ENCODE results near the gene HDAC11. TPM values are rescaled to one million over a fixed set of nuclear protein-coding genes. Genes with fewer than 3 reads are reported as not detected.

Gene HDAC11
- total and polyA plus RNA-seq, 2 of the 4 experiments (the other 2 are of a cell fraction): 9.1 to 11.4 TPM

DNA sequence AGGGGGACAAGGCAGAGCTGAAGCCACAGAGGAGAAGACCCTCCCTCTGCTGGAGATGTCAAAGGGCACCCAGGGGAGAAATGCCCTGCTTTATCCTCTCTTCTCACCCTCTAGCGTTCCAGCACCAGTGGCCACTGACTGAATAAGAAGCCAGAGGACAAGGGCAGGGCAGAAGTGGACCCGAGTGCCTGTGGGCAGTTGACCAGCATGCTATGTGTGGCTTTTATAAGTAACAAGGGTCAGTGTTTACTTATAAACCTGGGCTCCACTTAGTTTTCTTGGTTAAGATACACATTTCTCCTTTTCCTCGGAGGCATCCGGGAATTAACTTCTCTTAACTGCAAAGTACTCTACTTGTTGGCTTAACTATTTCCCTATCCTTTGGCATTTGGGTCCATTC lies 13.3 kb upstream of the HDAC11 start:
- no peak for DNase-seq

More for the DNA sequence above, 13.3 kb upstream of the HDAC11 start:
- dilution Hi-C loops (cut with HindIII; ENCODE audit: low sequenced_read_pairs, unreplicated experiment): no loop called here
- intact Hi-C loops (cut with micrococcal nuclease): no loop called here
- no TSS peak for BruUV-seq (replicated peaks)
- Histone ChIP-seq H3K18ac (ENCODE audit: low read depth, low read length) (no peak overlapping the region), H3K14ac (replicated peaks; ENCODE audit: low read depth, low read length) (no peak overlapping the region), H4K91ac (ENCODE audit: insufficient read depth, low read depth, low read length) (no peak overlapping the region), H2BK5ac (ENCODE audit: low read depth, low read length, poor library complexity, severe bottlenecking) (no peak overlapping the region), H2AK9ac (replicated peaks; ENCODE audit: low read depth, low read length, poor library complexity) (no peak overlapping the region), H2BK120ac (ENCODE audit: low read depth, low read length) (no peak overlapping the region), H3K4me3 (ENCODE audit: insufficient read depth, low read depth, low read length) (no peak overlapping the region), H2BK20ac (ENCODE audit: low read depth, low read length) (no peak overlapping the region), H3K4me2 (ENCODE audit: low read depth, low read length) (no peak overlapping the region), H2AK5ac (ENCODE audit: low read depth, low read length) (no peak overlapping the region), H3K23ac (ENCODE audit: low read depth, low read length) (no peak overlapping the region), H3K27ac (ENCODE audit: insufficient read depth, low read length) (no peak overlapping the region), H4K5ac (ENCODE audit: low read depth, low read length) (no peak overlapping the region), H3K4me1 (ENCODE audit: control insufficient read depth, insufficient read depth, low read length) (no peaks in the 10 kb centered on the region), H3K27me3 (ENCODE audit: control insufficient read depth, insufficient read depth, low read length) (peaks cover 33% of the 10 kb centered on the region), H4K20me1 (ENCODE audit: insufficient read depth, low read length) (no peaks in the 10 kb centered on the region), H3K9ac (ENCODE audit: low read depth, low read length) (no peak overlapping the region), H3K4ac (ENCODE audit: low read depth, low read length) (no peak overlapping the region), H3K9me3 (ENCODE audit: control insufficient read depth, insufficient read depth, low read length) (no peaks in the 10 kb centered on the region), H2BK15ac (ENCODE audit: low read depth, low read length) (no peak overlapping the region), H4K8ac (ENCODE audit: low read depth in 2 of 2, low read length in 2 of 2) (no peak overlapping the region), H3K56ac (ENCODE audit: extremely low read depth, insufficient read depth, low read length) (no peak overlapping the region), H3K9me1 (ENCODE audit: insufficient read depth, low read length) (no peaks in the 10 kb centered on the region), H2AFZ (replicated peaks; ENCODE audit: low read length, poor library complexity) (no peak overlapping the region), H3K79me1 (ENCODE audit: low read depth in 1 of 2, low read length in 2 of 2) (no peaks in the 10 kb centered on the region), H3K36me3 (ENCODE audit: control insufficient read depth, insufficient read depth, low read length) (no peaks in the 10 kb centered on the region)
- in situ Hi-C loops (cut with MboI; ENCODE audit: low sequenced_read_pairs): no loop called here
- POLR2A ChIA-PET (ENCODE audit: unreplicated experiment): interaction anchor here (0.7 kb wide), 1 partner anchor 15 kb away, joined by 3 read pairs; no protein-coding TSS in a partner anchor
- TF ChIP-seq MAFK (IDR thresholded peaks at IDR 0.05; ENCODE audit: low read depth, low read length) (no peak), NFE2L2 (IDR thresholded peaks at IDR 0.05; ENCODE audit: low read depth, low read length) (no peak), MAZ (IDR thresholded peaks at IDR 0.05; ENCODE audit: borderline replicate concordance, low read depth, low read length) (no peak), POLR2A (IDR thresholded peaks at IDR 0.05; ENCODE audit: low read depth, low read length) (no peak), BHLHE40 (IDR thresholded peaks at IDR 0.05; ENCODE audit: low read depth, low read length) (no peak), SMC3 (IDR thresholded peaks at IDR 0.05; ENCODE audit: low read depth, low read length) (no peak), CTCF (conservative IDR thresholded peaks at IDR 0.05; ENCODE audit: low read depth, low read length) (no peak), RCOR1 (IDR thresholded peaks at IDR 0.05; ENCODE audit: insufficient replicate concordance, low read length) (no peak), RAD21 (IDR thresholded peaks at IDR 0.05; ENCODE audit: low read length) (no peak), RFX5 (IDR thresholded peaks at IDR 0.05; ENCODE audit: low read depth, low read length) (no peak), USF2 (IDR thresholded peaks at IDR 0.05; ENCODE audit: low read depth, low read length) (no peak), FOS (IDR thresholded peaks at IDR 0.05; ENCODE audit: low read depth, low read length) (no peak), MXI1 (IDR thresholded peaks at IDR 0.05; ENCODE audit: borderline replicate concordance, low read depth, low read length) (no peak), CHD1 (IDR thresholded peaks at IDR 0.05; ENCODE audit: low read depth, low read length) (no peak), CEBPB (IDR thresholded peaks at IDR 0.05; ENCODE audit: low read depth, low read length) (no peak)
- TF ChIP-seq, protein P1, sequence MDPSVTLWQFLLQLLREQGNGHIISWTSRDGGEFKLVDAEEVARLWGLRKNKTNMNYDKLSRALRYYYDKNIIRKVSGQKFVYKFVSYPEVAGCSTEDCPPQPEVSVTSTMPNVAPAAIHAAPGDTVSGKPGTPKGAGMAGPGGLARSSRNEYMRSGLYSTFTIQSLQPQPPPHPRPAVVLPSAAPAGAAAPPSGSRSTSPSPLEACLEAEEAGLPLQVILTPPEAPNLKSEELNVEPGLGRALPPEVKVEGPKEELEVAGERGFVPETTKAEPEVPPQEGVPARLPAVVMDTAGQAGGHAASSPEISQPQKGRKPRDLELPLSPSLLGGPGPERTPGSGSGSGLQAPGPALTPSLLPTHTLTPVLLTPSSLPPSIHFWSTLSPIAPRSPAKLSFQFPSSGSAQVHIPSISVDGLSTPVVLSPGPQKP (IDR thresholded peaks at IDR 0.05; ENCODE audit: borderline replicate concordance, low read depth, low read length): no peak
- 83% methylated on average over 2 of the region's 4 CpGs; no CpG with 5 or more reads in 1 of the 2 experiments for WGBS, 2 experiments (ENCODE audit: extremely low coverage in 2 of 2, insufficient read length in 1 of 2)
- no peak for ATAC-seq (ENCODE audit: low read depth)
- CTCF ChIA-PET: no interaction called here

All from IMR-90 (cell line).